ENCODE data around the gene DHRS2.

The DHRS2 gene

GRCh38 chr14:23694085-23694948 is 58.2 kb downstream of the DHRS2 start:
- no peak for DNase-seq (ENCODE audit: low read depth)

Measured in stimulated activated CD8-positive, alpha-beta memory T cell treated with anti-CD3 and anti-CD28 coated beads, Interleukin-12 subunit alpha, Interleukin-12 subunit beta, amount 100 ng/mL, for 1 hour (primary cell).